ENCODE data around the gene DOCK4.

- TF ChIP-seq POLR2A (IDR thresholded peaks at IDR 0.05) = no peak
- TF ChIP-seq, protein P1, sequence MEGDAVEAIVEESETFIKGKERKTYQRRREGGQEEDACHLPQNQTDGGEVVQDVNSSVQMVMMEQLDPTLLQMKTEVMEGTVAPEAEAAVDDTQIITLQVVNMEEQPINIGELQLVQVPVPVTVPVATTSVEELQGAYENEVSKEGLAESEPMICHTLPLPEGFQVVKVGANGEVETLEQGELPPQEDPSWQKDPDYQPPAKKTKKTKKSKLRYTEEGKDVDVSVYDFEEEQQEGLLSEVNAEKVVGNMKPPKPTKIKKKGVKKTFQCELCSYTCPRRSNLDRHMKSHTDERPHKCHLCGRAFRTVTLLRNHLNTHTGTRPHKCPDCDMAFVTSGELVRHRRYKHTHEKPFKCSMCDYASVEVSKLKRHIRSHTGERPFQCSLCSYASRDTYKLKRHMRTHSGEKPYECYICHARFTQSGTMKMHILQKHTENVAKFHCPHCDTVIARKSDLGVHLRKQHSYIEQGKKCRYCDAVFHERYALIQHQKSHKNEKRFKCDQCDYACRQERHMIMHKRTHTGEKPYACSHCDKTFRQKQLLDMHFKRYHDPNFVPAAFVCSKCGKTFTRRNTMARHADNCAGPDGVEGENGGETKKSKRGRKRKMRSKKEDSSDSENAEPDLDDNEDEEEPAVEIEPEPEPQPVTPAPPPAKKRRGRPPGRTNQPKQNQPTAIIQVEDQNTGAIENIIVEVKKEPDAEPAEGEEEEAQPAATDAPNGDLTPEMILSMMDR (IDR thresholded peaks at IDR 0.05) = no peak
- no peak for TF ChIP-seq POLR2AphosphoS5 (IDR thresholded peaks at IDR 0.05)
Observed at GRCh38 chr7:111853201-111853990, 352.8 kb downstream of the DOCK4 start.
